ENCODE measurements around the gene ARID5B.

Gene ARID5B

GRCh38 chr10:62087329-62087728, 185.8 kb downstream of the ARID5B start:
- no peaks in the 10 kb centered on the region for H3K9me3 ChIP-seq (ENCODE audit: control insufficient read depth, low read length)
- H3K4me1 ChIP-seq (ENCODE audit: control insufficient read depth, insufficient read depth, low read length) = peaks cover 81% of the 10 kb centered on the region
- DNase-seq (ENCODE audit: low read depth) = no peak
- peak overlapping the region; percentile 45 for H3K9ac ChIP-seq (ENCODE audit: low read length)
- H3K4me3 ChIP-seq (ENCODE audit: low read length) = no peak overlapping the region
- peaks cover 70% of the 10 kb centered on the region for H3K36me3 ChIP-seq (ENCODE audit: control insufficient read depth, insufficient read depth, low read length, severe bottlenecking)
- no peaks in the 10 kb centered on the region for H3K27me3 ChIP-seq (replicated peaks; ENCODE audit: control insufficient read depth, insufficient read depth, low read length)

GRCh38 chr10:62088786-62089185, 187.3 kb downstream of the ARID5B start:
- peak overlapping the region; percentile 44 for H3K9ac ChIP-seq (ENCODE audit: low read length)
- H3K4me3 ChIP-seq (ENCODE audit: low read length) = no peak overlapping the region
- DNase-seq (ENCODE audit: low read depth) = no peak
- H3K36me3 ChIP-seq (ENCODE audit: control insufficient read depth, insufficient read depth, low read length, severe bottlenecking) = peaks cover 83% of the 10 kb centered on the region
- H3K9me3 ChIP-seq (ENCODE audit: control insufficient read depth, low read length) = no peaks in the 10 kb centered on the region
- peaks cover 78% of the 10 kb centered on the region for H3K4me1 ChIP-seq (ENCODE audit: control insufficient read depth, insufficient read depth, low read length)
- H3K27me3 ChIP-seq (replicated peaks; ENCODE audit: control insufficient read depth, insufficient read depth, low read length) = no peaks in the 10 kb centered on the region

- Histone ChIP-seq H3K9me3 (ENCODE audit: control insufficient read depth, low read length) (no peaks in the 10 kb centered on the region), H3K36me3 (ENCODE audit: control insufficient read depth, insufficient read depth, low read length, severe bottlenecking) (peaks cover 68% of the 10 kb centered on the region), H3K9ac (ENCODE audit: low read length) (peak overlapping the region; percentile 76), H3K27me3 (replicated peaks; ENCODE audit: control insufficient read depth, insufficient read depth, low read length) (no peaks in the 10 kb centered on the region), H3K4me3 (ENCODE audit: low read length) (no peak overlapping the region), H3K4me1 (ENCODE audit: control insufficient read depth, insufficient read depth, low read length) (peaks cover 82% of the 10 kb centered on the region)
- no peak for DNase-seq (ENCODE audit: low read depth)
Observed at GRCh38 chr10:62092301-62093030, 191.0 kb downstream of the ARID5B start.

- peak; percentile 74 for DNase-seq (ENCODE audit: low read depth)
- peaks cover 71% of the 10 kb centered on the region for H3K4me1 ChIP-seq (ENCODE audit: control insufficient read depth, insufficient read depth, low read length)
Observed at GRCh38 chr10:62093863-62094291, 192.4 kb downstream of the ARID5B start.

GRCh38 chr10:62095181-62096122, 194.0 kb downstream of the ARID5B start:
- Histone ChIP-seq H3K36me3 (ENCODE audit: control insufficient read depth, insufficient read depth, low read length, severe bottlenecking) (peaks cover 40% of the 10 kb centered on the region), H3K9ac (ENCODE audit: low read length) (peak overlapping the region; percentile 79), H3K27me3 (replicated peaks; ENCODE audit: control insufficient read depth, insufficient read depth, low read length) (no peaks in the 10 kb centered on the region), H3K4me3 (ENCODE audit: low read length) (peak overlapping the region; percentile 53), H3K4me1 (ENCODE audit: control insufficient read depth, insufficient read depth, low read length) (peaks cover 56% of the 10 kb centered on the region), H3K9me3 (ENCODE audit: control insufficient read depth, low read length) (no peaks in the 10 kb centered on the region)
- peak; percentile 87 for DNase-seq (ENCODE audit: low read depth)

More at GRCh38 chr10:62093863-62094291, 192.4 kb downstream of the ARID5B start:
- Histone ChIP-seq H3K27me3 (replicated peaks; ENCODE audit: control insufficient read depth, insufficient read depth, low read length) (no peaks in the 10 kb centered on the region), H3K9me3 (ENCODE audit: control insufficient read depth, low read length) (no peaks in the 10 kb centered on the region), H3K4me3 (ENCODE audit: low read length) (no peak overlapping the region), H3K36me3 (ENCODE audit: control insufficient read depth, insufficient read depth, low read length, severe bottlenecking) (peaks cover 56% of the 10 kb centered on the region), H3K9ac (ENCODE audit: low read length) (peak overlapping the region; percentile 76)

- Histone ChIP-seq H3K9me3 (ENCODE audit: control insufficient read depth, low read length) (no peaks in the 10 kb centered on the region), H3K9ac (ENCODE audit: low read length) (peak overlapping the region; percentile 79), H3K4me1 (ENCODE audit: control insufficient read depth, insufficient read depth, low read length) (peaks cover 48% of the 10 kb centered on the region), H3K4me3 (ENCODE audit: low read length) (peak overlapping the region; percentile 48), H3K27me3 (replicated peaks; ENCODE audit: control insufficient read depth, insufficient read depth, low read length) (no peaks in the 10 kb centered on the region), H3K36me3 (ENCODE audit: control insufficient read depth, insufficient read depth, low read length, severe bottlenecking) (peaks cover 31% of the 10 kb centered on the region)
- DNase-seq (ENCODE audit: low read depth) = peak; percentile 52
Observed at GRCh38 chr10:62096256-62096933, 194.9 kb downstream of the ARID5B start.

GRCh38 chr10:62098278-62099121, 197.0 kb downstream of the ARID5B start:
- no peak overlapping the region for H3K9ac ChIP-seq (ENCODE audit: low read length)
- peaks cover 40% of the 10 kb centered on the region for H3K4me1 ChIP-seq (ENCODE audit: control insufficient read depth, insufficient read depth, low read length)
- no peaks in the 10 kb centered on the region for H3K27me3 ChIP-seq (replicated peaks; ENCODE audit: control insufficient read depth, insufficient read depth, low read length)
- H3K36me3 ChIP-seq (ENCODE audit: control insufficient read depth, insufficient read depth, low read length, severe bottlenecking) = peaks cover 10% of the 10 kb centered on the region
- no peak overlapping the region for H3K4me3 ChIP-seq (ENCODE audit: low read length)
- DNase-seq (ENCODE audit: low read depth) = no peak
- no peaks in the 10 kb centered on the region for H3K9me3 ChIP-seq (ENCODE audit: control insufficient read depth, low read length)

- Histone ChIP-seq H3K9ac (ENCODE audit: low read length) (no peak overlapping the region), H3K27me3 (replicated peaks; ENCODE audit: control insufficient read depth, insufficient read depth, low read length) (no peaks in the 10 kb centered on the region)
Observed at GRCh38 chr10:62099299-62099698, 197.8 kb downstream of the ARID5B start.

GRCh38 chr10:62103857-62104256, 202.4 kb downstream of the ARID5B start:
- Histone ChIP-seq H3K9me3 (ENCODE audit: control insufficient read depth, low read length) (no peaks in the 10 kb centered on the region), H3K36me3 (ENCODE audit: control insufficient read depth, insufficient read depth, low read length, severe bottlenecking) (no peaks in the 10 kb centered on the region), H3K4me1 (ENCODE audit: control insufficient read depth, insufficient read depth, low read length) (no peaks in the 10 kb centered on the region), H3K9ac (ENCODE audit: low read length) (no peak overlapping the region), H3K27me3 (replicated peaks; ENCODE audit: control insufficient read depth, insufficient read depth, low read length) (no peaks in the 10 kb centered on the region), H3K4me3 (ENCODE audit: low read length) (no peak overlapping the region)
- no peak for DNase-seq (ENCODE audit: low read depth)

More at GRCh38 chr10:62099299-62099698, 197.8 kb downstream of the ARID5B start:
- Histone ChIP-seq H3K4me1 (ENCODE audit: control insufficient read depth, insufficient read depth, low read length) (peaks cover 32% of the 10 kb centered on the region), H3K36me3 (ENCODE audit: control insufficient read depth, insufficient read depth, low read length, severe bottlenecking) (peaks cover 5% of the 10 kb centered on the region), H3K4me3 (ENCODE audit: low read length) (no peak overlapping the region), H3K9me3 (ENCODE audit: control insufficient read depth, low read length) (no peaks in the 10 kb centered on the region)
- no peak for DNase-seq (ENCODE audit: low read depth)

GRCh38 chr10:62106929-62107519, 205.5 kb downstream of the ARID5B start:
- DNase-seq (ENCODE audit: low read depth) = no peak
- Histone ChIP-seq H3K9ac (ENCODE audit: low read length) (no peak overlapping the region), H3K4me3 (ENCODE audit: low read length) (no peak overlapping the region), H3K9me3 (ENCODE audit: control insufficient read depth, low read length) (no peaks in the 10 kb centered on the region), H3K27me3 (replicated peaks; ENCODE audit: control insufficient read depth, insufficient read depth, low read length) (no peaks in the 10 kb centered on the region), H3K4me1 (ENCODE audit: control insufficient read depth, insufficient read depth, low read length) (no peaks in the 10 kb centered on the region), H3K36me3 (ENCODE audit: control insufficient read depth, insufficient read depth, low read length, severe bottlenecking) (no peaks in the 10 kb centered on the region)

Measured in adipocyte (in vitro differentiated cells).